ENCODE measurements around the gene PNKD. TPM values are rescaled to one million over a fixed set of nuclear protein-coding genes. Genes with fewer than 3 reads are reported as not detected.

The PNKD gene
- total and polyA plus RNA-seq, 10 of the 15 experiments (the other 5 are each of a cell fraction or from before 2014, with no cell fraction given), result 27.2 to 106 (median 61.3) TPM

GRCh38 chr2:218332288-218332687, 62.0 kb downstream of the PNKD start:
- H3K9me3 ChIP-seq (replicated peaks; ENCODE audit: control insufficient read depth, insufficient read depth, low read length), result peaks cover 1% of the 10 kb centered on the region; the same call in 2 of the 3 replicates
- no peaks in the 10 kb centered on the region; the same call in 1 of the 2 replicates for H3K79me2 ChIP-seq (ENCODE audit: control insufficient read depth, insufficient read depth, low read length)
- ChIA-PET SMC1A (ENCODE audit: uncharacterized antibody, unreplicated experiment) (interaction anchor here (0.9 to 2.8 kb wide), 7 partner anchors 16 to 74 kb away, joined by 3 to 12 read pairs (median 4); partner anchors contain the start of gene CATIP), CTCF (interaction anchor here (0.8 to 2.2 kb wide), 4 partner anchors 24 to 65 kb away, joined by 3 to 14 read pairs (median 4); partner anchors contain the start of gene CATIP), POLR2A (interaction anchor here (0.7 to 3.5 kb wide), 4 partner anchors 9 to 48 kb away, joined by 3 to 26 read pairs (median 4); no protein-coding TSS in a partner anchor), RAD21 (ENCODE audit: unreplicated experiment) (interaction anchor here (0.9 to 1.9 kb wide), 4 partner anchors 24 to 62 kb away, joined by 3 to 9 read pairs (median 4); partner anchors contain the start of gene CATIP)
- H4K20me1 ChIP-seq (ENCODE audit: control insufficient read depth, insufficient read depth), result no peaks in the 10 kb centered on the region
- WGBS (ENCODE audit: insufficient coverage, insufficient replicate concordance, low lambda C conversion rate, missing lambda C conversion rate), result 0% methylated on average over 1 of the region's 1 CpG
- no peaks in the 10 kb centered on the region for H3K36me3 ChIP-seq (ENCODE audit: control insufficient read depth in 2 of 2, insufficient read depth in 2 of 2, low read length in 1 of 2)
- H3K4me1 ChIP-seq (ENCODE audit: control insufficient read depth, insufficient read depth, low read length), result peaks cover 52% of the 10 kb centered on the region
- ATAC-seq (no peak), DNase-seq (ENCODE audit: low read depth, low spot score) (no peak), FAIRE-seq (no peak)
- no peaks in the 10 kb centered on the region for H3K27me3 ChIP-seq (replicated peaks in 1 of 2; ENCODE audit: control insufficient read depth in 2 of 2, insufficient read depth in 2 of 2, low read length in 1 of 2)
- H3K27ac ChIP-seq (ENCODE audit: control insufficient read depth, insufficient read depth), result peak overlapping the region; percentile 13; the same call in 1 of the 2 replicates
- no peak overlapping the region; the same call in 1 of the 2 replicates for H3K9ac ChIP-seq (ENCODE audit: control insufficient read depth, insufficient read depth, low read length)
- intact Hi-C loops (cut with micrococcal nuclease; ENCODE audit: unreplicated experiment) (no loop called here), in situ Hi-C loops (cut with MboI) (no loop called here)
- peak overlapping the region; percentile 2; the same call in 1 of the 2 replicates for H3K4me2 ChIP-seq (ENCODE audit: control insufficient read depth, insufficient read depth)
- TF ChIP-seq CUX1 (IDR thresholded peaks at IDR 0.05; ENCODE audit: insufficient replicate concordance, low read depth, low read length) (no peak), CTCF (IDR thresholded peaks at IDR 0.05 in 2 of 3, conservative IDR thresholded peaks at IDR 0.05 in 1 of 3; ENCODE audit: control insufficient read depth in 2 of 3, extremely low read depth in 1 of 3, insufficient read depth in 1 of 3, low read depth in 3 of 3, low read length in 3 of 3) (peak in 1 of 3 experiments; percentile 31; a peak in 1 of 6 replicates), RAD21 (IDR thresholded peaks at IDR 0.05; ENCODE audit: insufficient read depth, low read depth, low read length) (0 out of 2 replicates have a peak, but pooled peaks have one; percentile 11)
- no peak overlapping the region for H2AFZ ChIP-seq (ENCODE audit: control insufficient read depth, low read depth, low read length)
- no TSS peak for BruUV-seq (replicated peaks)
- H3K4me3 ChIP-seq, result no peak overlapping the region; the same call in 1 of the 2 replicates
